ENCODE data around the gene C13orf46.

DNA sequence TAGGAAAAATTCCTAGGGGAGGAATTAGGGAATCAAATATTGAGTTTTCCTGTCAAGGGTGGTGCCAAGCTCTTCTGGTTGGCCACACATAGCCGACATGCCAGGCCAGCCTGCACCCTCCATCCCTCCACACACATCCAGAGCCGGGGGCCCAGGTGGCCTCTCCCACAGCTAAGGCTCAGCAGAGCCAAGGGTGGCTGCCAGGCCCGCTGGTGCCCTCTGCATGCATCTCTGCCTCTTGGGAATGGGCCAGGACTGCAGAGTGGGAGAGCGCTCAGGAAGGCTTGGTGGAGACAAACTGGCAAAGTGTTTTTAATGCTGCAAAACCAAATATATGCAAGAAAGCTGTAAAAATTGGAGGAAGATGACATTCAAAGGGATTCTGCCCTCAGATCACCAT is 67.3 kb downstream of the C13orf46 start:
- TF ChIP-seq, protein P1, sequence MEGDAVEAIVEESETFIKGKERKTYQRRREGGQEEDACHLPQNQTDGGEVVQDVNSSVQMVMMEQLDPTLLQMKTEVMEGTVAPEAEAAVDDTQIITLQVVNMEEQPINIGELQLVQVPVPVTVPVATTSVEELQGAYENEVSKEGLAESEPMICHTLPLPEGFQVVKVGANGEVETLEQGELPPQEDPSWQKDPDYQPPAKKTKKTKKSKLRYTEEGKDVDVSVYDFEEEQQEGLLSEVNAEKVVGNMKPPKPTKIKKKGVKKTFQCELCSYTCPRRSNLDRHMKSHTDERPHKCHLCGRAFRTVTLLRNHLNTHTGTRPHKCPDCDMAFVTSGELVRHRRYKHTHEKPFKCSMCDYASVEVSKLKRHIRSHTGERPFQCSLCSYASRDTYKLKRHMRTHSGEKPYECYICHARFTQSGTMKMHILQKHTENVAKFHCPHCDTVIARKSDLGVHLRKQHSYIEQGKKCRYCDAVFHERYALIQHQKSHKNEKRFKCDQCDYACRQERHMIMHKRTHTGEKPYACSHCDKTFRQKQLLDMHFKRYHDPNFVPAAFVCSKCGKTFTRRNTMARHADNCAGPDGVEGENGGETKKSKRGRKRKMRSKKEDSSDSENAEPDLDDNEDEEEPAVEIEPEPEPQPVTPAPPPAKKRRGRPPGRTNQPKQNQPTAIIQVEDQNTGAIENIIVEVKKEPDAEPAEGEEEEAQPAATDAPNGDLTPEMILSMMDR (IDR thresholded peaks at IDR 0.05) = no peak
- TF ChIP-seq POLR2A (IDR thresholded peaks at IDR 0.05) = no peak

All from body of pancreas (tissue), 4 donors.